ENCODE results near the gene RASA1. TPM values are rescaled to one million over a fixed set of nuclear protein-coding genes. Genes with fewer than 3 reads are reported as not detected.

The RASA1 gene
- total RNA-seq, 1 experiment from 2014 or later = 23.9 TPM

GRCh38 chr5:87246061-87246460, 21.6 kb upstream of the RASA1 start (continued):
- no peak for TF ChIP-seq CTCF (IDR thresholded peaks at IDR 0.05 in 2 of 3, conservative IDR thresholded peaks at IDR 0.05 in 1 of 3; ENCODE audit: borderline replicate concordance in 1 of 3, insufficient read depth in 1 of 3, low read depth in 2 of 3, low read length in 2 of 3)
- TF ChIP-seq SP1 (IDR thresholded peaks at IDR 0.05; ENCODE audit: low read depth) = no peak

- TF ChIP-seq CBX3 (IDR thresholded peaks at IDR 0.05; ENCODE audit: low read depth) = no peak
- no peak for TF ChIP-seq ZBTB33 (IDR thresholded peaks at IDR 0.05; ENCODE audit: extremely low read depth, insufficient replicate concordance, low read length)
- TF ChIP-seq ZNF274 (IDR thresholded peaks at IDR 0.05; ENCODE audit: low read depth, low read length) = no peak
- no peak for TF ChIP-seq CTCF (IDR thresholded peaks at IDR 0.05 in 2 of 3, conservative IDR thresholded peaks at IDR 0.05 in 1 of 3; ENCODE audit: borderline replicate concordance in 1 of 3, insufficient read depth in 1 of 3, low read depth in 2 of 3, low read length in 2 of 3)
- no peak for TF ChIP-seq SRF (IDR thresholded peaks at IDR 0.05; ENCODE audit: low read depth)
- TF ChIP-seq EZH2phosphoT487 (IDR thresholded peaks at IDR 0.05; ENCODE audit: borderline replicate concordance) = no peak
- no peak for TF ChIP-seq EGR1 (IDR thresholded peaks at IDR 0.05; ENCODE audit: low read depth)
- TF ChIP-seq MAX (IDR thresholded peaks at IDR 0.05) = no peak
- no peak for TF ChIP-seq SIN3A (IDR thresholded peaks at IDR 0.05; ENCODE audit: low read depth)
- RAD21 ChIA-PET (ENCODE audit: low non-redundant PET in 1 of 2, low total read pairs in 2 of 2, uncharacterized antibody in 2 of 2, unreplicated experiment in 2 of 2) = no interaction called here
- Histone ChIP-seq H3K9me2 (ENCODE audit: insufficient read depth) (no peaks in the 10 kb centered on the region), H3K9me3 (ENCODE audit: control insufficient read depth in 1 of 2, insufficient read depth in 1 of 2, low read depth in 1 of 2, low read length in 2 of 2) (no peaks in the 10 kb centered on the region), H3K4me2 (ENCODE audit: low read length) (no peak overlapping the region), H3K4me1 (ENCODE audit: control insufficient read depth in 1 of 2, insufficient read depth in 2 of 2, low read length in 2 of 2) (no peaks in the 10 kb centered on the region), H3K27me3 (ENCODE audit: insufficient read depth, low read length) (no peaks in the 10 kb centered on the region), H3K27ac (ENCODE audit: low read depth, low read length) (no peak overlapping the region), H3K79me2 (ENCODE audit: insufficient read depth, low read length) (no peaks in the 10 kb centered on the region), H2AFZ (ENCODE audit: low read depth, low read length, poor library complexity, severe bottlenecking) (no peak overlapping the region), H3K36me3 (ENCODE audit: control insufficient read depth in 1 of 2, insufficient read depth in 2 of 2, low read length in 2 of 2) (no peaks in the 10 kb centered on the region), H4K20me1 (ENCODE audit: insufficient read depth) (no peaks in the 10 kb centered on the region), H3K4me3 (replicated peaks in 1 of 2; ENCODE audit: low read depth in 1 of 2, low read length in 2 of 2) (no peak overlapping the region), H3K9ac (ENCODE audit: low read length) (no peak overlapping the region)
- CTCF ChIA-PET = interaction anchor here (1.1 kb wide), 1 partner anchor 15 kb away, joined by 3 read pairs; the partner anchor contains the start of gene RASA1
- ATAC-seq (no peak), DNase-seq (ENCODE audit: low read depth, low spot score) (no peak)
- intact Hi-C loops (cut with micrococcal nuclease) = no loop called here
- BruUV-seq (replicated peaks) = no TSS peak
- POLR2A ChIA-PET = no interaction called here
Measured at GRCh38 chr5:87252283-87252605, 15.4 kb upstream of the RASA1 start.

All from HCT116 (cell line).